GM21381 (cell line): Measurements from ENCODE around the gene CENATAC.
"Not testable (repeated sequence)": the region's sequence is repeated elsewhere in the genome, so short reads cannot be mapped to it uniquely, and the experiment has no call there.

Experiments
- ATAC-seq: cut with Tn5 transposase; IDR thresholded peaks from one replicate; pipeline ENCODE4 v1.9.1; 2021; ENCODE audit warnings: mild to moderate bottlenecking, moderate library complexity; ENCODE audit not compliant: unreplicated experiment

The CENATAC gene

DNA sequence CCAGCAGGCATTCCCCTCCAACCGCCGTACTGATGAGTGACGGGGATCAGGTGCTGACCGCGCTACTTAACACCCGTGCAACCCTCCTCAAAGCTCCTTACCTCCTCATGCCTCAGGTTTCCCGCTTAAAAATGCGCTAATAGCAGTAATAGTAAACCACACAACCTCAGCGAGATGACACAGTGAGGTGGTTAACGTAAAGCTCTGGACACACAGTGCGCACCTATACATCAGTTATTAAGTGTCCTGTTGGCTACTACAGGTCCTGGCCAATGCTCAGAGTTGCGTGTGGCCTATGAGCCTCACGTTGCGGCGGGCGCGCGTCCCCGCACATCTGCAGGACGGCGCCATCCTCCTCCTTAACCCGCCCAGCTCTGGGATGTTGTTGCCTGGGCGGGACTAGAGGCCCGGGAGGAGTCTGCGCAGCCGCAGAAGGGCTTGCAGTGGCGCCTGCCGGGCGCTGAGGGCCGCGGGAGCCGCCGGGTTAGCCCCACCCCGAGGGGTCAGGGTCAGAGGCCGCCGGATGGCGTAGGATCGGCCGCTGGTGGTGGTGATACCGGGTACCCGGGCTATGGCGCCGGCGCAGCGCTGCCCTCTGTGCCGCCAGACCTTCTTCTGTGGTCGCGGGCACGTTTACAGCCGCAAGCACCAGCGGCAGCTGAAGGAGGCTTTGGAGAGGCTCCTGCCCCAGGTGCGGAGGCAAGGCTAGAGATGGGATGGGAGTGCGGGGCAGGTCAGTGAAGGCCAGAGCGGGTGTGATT is at the start of gene CENATAC:
Gene CENATAC, plus strand, starts transcription at position 512 of the 761 bp plus-strand sequence. Its CDS starts 60 bp downstream, at position 572.
- ATAC-seq: peak; percentile 95

GRCh38 chr11:118953265-118953664 is 44.7 kb upstream of the CENATAC start:
- no peak for ATAC-seq

DNA sequence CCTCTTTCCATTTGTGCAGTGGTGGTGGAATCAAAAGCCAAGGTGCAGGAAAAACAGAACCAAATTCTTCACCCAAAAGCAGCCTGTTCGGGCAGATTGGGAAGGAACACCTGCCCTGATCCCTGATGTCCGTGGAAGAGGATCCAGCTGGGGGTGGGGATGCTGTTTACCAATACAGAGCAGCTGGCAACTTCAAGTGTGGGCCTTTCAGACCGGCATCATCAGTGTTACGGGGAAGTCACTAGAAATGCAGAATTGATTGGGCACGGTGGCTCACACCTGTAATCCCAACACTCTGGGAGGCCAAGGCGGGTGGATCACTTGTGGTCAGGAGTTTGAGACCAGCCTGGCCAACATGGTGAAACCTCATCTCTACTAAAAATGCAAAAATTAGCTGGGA is 44.0 kb upstream of the CENATAC start:
- ATAC-seq: not testable (repeated sequence)

DNA sequence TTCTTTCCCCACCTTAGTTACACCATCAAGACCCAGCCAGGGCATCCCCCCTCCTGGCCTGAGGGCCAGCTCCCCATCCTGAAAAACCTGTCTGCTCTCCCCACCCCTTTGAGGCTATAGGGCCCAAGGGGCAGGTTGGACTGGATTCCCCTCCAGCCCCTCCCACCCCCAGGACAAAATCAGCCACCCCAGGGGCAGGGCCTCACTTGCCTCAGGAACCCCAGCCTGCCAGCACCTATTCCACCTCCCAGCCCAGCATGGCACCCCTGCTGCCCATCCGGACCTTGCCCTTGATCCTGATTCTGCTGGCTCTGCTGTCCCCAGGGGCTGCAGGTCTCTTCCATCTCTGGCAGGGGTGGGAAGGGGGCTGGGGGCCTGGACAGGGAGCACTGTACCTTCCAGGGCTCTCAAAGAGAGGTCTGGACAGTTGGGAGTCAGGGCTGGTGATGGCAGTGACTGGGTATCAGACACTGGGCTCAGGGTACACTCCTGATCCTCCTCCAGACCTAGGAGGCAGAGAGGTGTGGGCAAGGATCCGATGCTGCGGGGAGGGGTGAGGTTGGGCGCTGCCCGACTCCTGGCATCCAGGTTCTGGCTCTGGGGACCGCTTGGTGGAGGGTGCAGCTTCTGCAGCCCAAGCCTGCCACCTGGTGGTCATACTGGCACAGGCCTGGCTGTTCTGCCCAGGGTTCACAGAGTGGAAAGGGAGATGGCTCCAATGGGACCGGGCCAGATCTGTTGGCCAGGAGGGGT is 41.7 kb upstream of the CENATAC start, which contains the start of gene UPK2:
Gene UPK2, plus strand, starts transcription at position 205 of the 753 bp plus-strand sequence. Its CDS starts 53 bp downstream, at position 258.
- peak; percentile 72 for ATAC-seq

DNA sequence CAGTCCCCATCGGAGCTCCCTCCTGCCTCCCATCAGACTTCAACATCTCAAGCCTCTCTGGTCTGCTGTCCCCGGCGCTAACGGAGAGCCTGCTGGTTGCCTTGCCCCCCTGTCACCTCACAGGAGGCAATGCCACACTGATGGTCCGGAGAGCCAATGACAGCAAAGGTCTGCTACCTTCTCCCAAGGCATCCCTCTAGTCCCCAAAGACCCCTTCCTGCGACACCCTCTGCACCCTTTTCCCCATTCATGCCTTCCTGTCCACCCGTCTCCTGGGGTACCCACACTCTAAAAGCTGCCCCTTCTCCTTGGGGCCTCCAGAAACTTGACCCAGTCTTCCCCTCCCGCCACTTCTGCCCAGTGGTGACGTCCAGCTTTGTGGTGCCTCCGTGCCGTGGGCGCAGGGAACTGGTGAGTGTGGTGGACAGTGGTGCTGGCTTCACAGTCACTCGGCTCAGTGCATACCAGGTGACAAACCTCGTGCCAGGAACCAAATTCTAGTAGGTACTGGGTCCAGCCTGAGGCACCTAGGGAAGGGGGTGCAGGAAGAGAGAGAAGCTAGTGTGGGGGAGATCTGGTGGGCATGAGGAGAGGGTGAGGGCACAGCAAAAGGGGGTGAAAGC is 41.0 kb upstream of the CENATAC start:
- no peak for ATAC-seq

DNA sequence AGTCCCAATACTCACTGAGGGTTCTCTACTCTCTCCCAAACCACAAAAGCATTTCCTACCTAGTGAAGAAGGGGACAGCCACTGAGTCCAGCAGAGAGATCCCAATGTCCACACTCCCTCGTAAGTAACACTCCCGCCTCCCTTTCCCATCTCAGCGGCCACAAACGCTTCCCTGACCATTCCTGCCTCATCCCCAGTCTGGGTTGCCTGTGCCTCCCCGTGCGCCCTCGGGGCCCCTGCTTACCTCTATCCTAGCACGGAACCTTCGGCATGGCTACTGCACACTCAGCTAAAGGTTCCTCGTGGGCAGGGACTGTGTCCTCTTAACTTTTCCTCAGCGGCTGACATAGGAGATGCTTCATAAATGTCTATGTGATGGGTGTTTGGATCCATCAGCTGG is 40.4 kb upstream of the CENATAC start:
- no peak for ATAC-seq

DNA sequence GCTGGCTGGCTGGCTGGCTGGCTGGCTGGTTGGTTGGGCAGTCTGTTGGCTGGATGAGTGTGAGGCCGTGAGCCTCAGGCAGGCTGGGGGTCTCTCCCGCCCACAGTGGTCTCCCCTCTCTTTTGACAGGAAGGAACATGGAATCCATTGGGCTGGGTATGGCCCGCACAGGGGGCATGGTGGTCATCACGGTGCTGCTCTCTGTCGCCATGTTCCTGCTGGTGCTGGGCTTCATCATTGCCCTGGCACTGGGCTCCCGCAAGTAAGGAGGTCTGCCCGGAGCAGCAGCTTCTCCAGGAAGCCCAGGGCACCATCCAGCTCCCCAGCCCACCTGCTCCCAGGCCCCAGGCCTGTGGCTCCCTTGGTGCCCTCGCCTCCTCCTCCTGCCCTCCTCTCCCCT is 40.0 kb upstream of the CENATAC start:
- ATAC-seq: no peak

DNA sequence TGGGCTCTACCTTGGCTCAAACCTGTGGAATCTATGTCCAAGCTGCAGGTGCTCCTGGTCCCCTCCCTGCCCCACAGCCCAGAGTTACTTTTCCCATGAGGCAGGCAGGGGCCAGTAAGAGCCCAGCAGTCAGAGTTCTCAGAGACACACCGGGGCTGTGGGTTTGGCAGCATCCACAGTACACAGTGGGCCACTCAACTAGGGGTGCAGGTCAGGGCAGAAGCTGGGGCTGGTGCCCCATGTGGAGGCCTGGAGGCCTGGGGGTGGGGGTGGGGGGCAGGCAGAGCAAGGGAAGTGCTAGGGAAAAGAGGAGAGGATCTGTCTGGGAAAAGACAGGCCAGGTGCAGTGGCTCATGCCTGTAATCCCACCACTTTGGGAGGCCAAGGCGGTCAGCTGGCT is 39.4 kb upstream of the CENATAC start:
- ATAC-seq: no peak

DNA sequence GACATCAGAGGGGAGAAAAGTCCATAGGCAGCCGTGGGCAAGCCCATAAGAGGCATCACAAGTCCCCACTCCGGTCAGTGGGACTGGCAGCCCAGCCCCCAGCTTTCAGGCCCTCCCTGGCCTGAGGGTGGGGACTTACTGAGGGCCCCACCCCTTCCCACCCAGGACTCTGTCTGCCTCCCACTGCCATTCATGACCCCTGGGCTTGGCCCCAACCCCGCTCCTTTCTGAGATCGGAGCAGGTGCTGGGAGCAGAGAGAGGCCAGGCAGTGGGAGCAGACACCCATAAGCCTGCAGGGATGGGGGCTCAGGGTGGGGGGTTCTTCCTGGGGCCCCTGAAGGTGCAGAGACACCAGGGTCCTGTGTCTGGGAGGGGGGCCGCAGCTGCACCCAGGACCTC is 36.7 kb upstream of the CENATAC start:
- ATAC-seq: no peak

DNA sequence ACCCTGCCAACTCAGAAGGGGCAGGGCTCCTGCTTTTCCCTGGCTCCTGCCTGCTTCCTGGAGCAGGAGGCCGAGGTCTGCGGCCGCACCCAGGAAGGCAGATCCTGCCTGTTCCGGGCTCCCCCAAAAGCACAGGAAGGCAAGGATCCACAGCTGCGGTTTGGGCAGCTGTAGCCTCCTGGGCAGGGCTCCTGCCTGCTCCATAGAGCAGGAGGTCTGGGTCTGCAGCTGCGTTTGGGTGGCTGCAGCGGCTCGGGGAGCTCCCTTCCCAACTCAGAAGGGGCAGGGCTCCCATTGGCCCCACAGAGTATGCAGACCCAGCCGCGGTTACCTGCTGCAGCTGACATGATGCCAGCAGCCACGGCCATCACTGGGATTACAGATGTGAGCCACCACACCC is 36.3 kb upstream of the CENATAC start:
- ATAC-seq: no peak

DNA sequence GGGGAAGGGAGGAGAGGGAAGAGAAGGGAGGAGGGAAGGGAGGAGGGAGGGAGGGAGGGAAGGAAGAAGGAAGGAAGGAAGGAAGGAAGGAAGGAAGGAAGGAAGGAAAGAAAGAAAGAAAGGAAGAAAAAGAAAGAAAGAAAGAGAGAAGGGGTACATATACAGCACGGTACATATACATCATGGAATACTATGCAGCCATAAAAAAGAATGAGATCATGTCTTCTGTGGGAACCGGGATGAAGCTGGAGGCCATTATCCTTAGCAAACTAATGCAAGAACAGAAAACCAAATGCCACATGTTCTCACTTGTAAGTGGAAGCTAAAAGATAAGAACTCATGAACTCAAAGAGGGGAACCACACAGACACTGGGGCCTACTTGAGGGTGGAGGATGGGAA is 28.4 kb upstream of the CENATAC start:
- ATAC-seq: not testable (repeated sequence)

DNA sequence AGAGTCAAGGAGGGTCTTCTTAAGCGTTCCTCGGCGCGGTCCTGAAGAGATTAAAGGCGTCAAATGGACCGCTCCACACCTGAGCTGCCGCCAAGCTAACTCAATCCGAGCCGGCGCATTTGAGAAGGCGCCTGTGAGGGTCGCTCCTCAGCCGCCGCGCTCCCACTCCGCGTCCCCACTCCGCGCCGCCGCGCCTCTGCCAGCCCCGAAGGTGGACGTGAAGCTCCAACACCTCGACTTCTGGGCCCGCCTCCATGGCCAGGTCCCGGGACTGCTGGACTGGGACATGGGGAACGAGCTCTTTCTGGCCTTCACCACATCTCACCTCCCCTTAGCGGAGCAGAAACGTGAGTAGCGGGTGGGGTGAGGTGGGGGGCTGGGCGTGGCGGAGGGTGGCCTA is 26.3 kb upstream of the CENATAC start, which contains the start of gene FOXR1:
Gene FOXR1, plus strand, starts transcription at position 116 of the 400 bp plus-strand sequence. Its CDS starts 171 bp downstream, at position 287.
- ATAC-seq: no peak

- ATAC-seq: no peak
Observed at GRCh38 chr11:118973985-118974384, 24.0 kb upstream of the CENATAC start.

DNA sequence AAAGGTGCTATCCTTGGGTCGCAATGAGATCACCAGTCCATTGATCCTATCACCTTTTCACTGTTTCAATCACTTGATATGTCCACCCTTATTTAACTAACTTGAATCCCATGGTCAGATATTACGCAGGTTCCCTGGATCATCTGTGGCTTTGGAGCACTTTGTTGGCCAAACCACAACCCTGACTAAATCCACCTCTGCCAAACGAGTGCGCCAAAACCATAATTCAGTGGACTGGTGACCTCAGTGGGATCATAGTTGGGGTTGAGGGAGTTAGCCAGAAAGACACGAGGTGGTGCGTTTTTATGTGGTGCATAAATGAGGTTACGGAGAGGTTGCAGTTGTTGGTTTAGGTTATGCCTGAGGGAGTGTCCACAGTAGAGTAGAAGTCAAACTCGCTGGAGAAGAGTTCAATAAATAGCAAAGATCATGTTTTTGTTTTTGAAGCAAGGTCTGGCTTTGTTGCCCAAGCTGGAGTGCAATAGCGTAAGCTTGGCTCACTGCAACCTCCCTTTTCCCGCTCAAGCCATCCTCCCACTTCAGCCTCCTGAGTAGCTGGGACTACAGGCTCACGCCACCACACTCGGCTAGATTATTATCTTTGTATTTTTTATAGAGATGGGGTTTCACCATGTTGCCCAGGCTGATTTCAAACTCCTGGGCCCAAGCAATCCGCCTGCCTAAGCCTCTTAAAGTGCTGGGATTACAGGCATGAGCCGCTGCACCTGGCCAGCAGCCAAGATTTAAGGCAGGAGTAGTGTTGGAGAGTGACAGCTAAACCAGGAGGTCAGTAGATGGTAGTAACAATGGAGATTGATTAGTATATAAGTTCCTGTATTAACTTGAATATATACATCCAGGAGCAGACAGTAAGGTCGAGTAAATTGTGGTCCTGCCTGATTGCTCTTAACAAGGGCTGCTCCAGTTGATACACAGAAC is 21.9 kb upstream of the CENATAC start:
- no peak for ATAC-seq

DNA sequence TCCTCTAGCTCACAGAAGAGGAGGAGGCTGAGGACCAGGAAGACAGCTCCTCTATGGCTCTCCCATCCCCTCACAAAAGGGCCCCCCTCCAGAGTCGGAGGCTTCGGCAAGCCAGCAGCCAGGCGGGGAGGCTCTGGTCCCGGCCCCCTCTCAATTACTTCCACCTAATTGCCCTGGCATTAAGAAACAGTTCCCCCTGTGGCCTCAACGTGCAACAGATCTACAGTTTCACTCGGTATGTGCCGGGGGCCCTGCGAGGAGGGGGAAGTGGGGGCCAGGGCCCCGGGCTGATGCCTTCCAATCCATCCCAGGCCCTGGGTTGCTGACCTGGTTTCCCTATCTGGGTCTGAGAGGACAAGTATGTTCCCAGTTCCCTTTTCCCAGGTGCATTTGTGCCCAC is 18.5 kb upstream of the CENATAC start:
- no peak for ATAC-seq

- ATAC-seq: no peak
Observed at GRCh38 chr11:118980191-118980881, 17.6 kb upstream of the CENATAC start.

DNA sequence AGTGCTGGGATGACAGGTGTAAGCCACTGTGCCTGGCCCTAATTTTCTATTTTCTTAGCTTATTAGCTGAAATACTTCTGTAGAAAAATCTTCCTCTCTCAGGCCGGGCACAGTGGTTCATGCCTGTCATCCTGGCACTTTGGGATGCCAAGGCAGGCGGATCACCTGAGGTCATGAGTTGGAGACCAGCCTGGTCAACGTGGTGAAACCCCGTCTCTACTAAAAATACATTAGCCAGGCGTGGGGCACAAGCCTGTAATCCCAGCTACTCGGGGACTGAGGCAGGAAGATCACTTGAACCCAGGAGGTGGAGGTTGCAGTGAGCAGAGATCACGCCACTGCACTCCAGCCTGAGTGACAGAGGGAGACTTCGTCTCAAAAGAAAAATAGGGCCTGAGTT is 13.6 kb upstream of the CENATAC start:
- not testable (repeated sequence) for ATAC-seq

DNA sequence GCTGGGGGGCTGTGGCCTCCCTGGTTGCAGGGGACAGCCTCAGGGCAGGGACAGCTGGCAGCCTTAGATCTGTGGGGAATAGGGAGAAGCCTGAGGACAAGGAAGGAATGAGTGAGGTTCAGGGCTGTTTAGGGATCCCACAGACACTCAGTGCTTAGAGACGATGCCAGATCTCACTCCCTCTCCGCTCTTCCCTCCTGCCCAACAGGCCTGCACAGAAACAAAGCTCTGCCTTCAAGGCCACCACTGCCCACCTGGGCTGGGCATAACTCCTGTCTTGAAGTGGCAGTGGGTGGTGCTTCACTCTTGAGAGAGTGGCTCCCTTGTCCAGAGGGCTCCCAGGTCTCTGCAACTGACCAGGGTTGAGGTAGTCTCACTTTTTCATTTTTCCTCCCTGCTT is 13.1 kb upstream of the CENATAC start:
- no peak for ATAC-seq

DNA sequence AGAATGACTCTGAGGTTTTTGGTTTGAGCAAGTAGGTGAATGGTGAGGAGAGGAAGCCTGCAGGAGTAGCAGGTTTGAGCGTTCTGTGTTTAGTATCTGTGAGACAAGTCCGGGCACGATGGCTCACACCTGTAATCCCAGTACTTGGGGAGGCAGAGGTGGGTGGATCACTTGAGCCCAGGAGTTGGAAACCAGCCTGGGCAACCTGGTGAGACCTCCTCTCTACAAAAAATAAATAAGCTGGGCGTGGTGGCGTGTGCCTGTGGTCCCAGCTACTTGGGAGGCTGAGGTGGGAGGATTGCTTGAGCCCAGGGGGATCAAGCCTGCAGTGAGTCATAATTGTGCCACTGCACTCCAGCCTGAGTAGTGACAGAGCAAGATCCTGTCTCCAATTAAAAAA is 9.7 kb upstream of the CENATAC start:
- no peak for ATAC-seq

GRCh38 chr11:118991486-118992038 is 6.4 kb upstream of the CENATAC start:
- ATAC-seq: not testable (repeated sequence)
